HepG2 (cell line): ENCODE data around the gene GARIN5A. TPM values are rescaled to one million over a fixed set of nuclear protein-coding genes. Genes with fewer than 3 reads are reported as not detected.

Source experiments
- ATAC-seq: fragments of 200-7000 bp; cut with Tn5 transposase; 3 replicates; pipeline ENCODE4 v1.9.1; 2020; ENCODE audit warnings: mild to moderate bottlenecking, moderate library complexity
- BruUV-seq: library from RNA; stranded (reverse); fragments of 400-500 nt; replicated peaks from 2 replicates; lab custom pipeline; 2021; lab: Mats Ljungman, UMichigan
- CTCF ChIA-PET: fragments of 300-600 bp; formaldehyde crosslinking; extraction: SDS; loops from one replicate; lab custom pipeline; 2021; ENCODE audit warnings: low total read pairs, inconsistent platforms, low intra/inter-chr PET ratio; lab: Yijun Ruan, JAX
- POLR2A ChIA-PET: fragments of 350-600 bp; sonication (Branson Sonifier 250); formaldehyde crosslinking; loops from one replicate; lab custom pipeline; 2020; ENCODE audit warnings: antibody characterized with exemption, inconsistent platforms; lab: Yijun Ruan, JAX
- DNase-seq: peaks from one replicate; pipeline ENCODE4 v3.0.0-alpha.2; 2015; ENCODE audit warnings: low spot score
- FAIRE-seq: peaks from 3 replicates; lab custom pipeline; 2011; peaks lifted over from hg19 to GRCh38; lab: Jason Lieb, UNC
- H2AFZ ChIP-seq: one replicate; pipeline ENCODE4 v1.6.1; 2011; ENCODE audit warnings: low read length, inconsistent platforms
- H3K27ac ChIP-seq: fragments of 300-600 bp; 3 replicates; pipeline ENCODE4 v1.8.0; 2011; ENCODE audit warnings: mixed run types, mild to moderate bottlenecking, mixed read lengths, low read length, inconsistent platforms; ENCODE audit not compliant: insufficient read depth; ENCODE audit errors: extremely low read length
- H3K27me3 ChIP-seq, 2 experiments: fragments of 200-600 bp in 1 of 2; 2 replicates in 1 of 2; 3 replicates in 1 of 2; pipeline versions ENCODE4 v1.6.0 to v1.8.0; 2011; ENCODE audit warnings: low read length in 2 of 2, mild to moderate bottlenecking in 2 of 2, moderate library complexity in 2 of 2, inconsistent platforms in 1 of 2; ENCODE audit not compliant: insufficient read depth in 2 of 2, control insufficient read depth in 1 of 2
- H3K36me3 ChIP-seq, 2 experiments: fragments of 200-600 bp in 1 of 2; replicated peaks in 1 of 2; 2 replicates in 1 of 2; 3 replicates in 1 of 2; pipeline versions ENCODE4 v1.5.1 to v1.8.0; 2011; ENCODE audit warnings: low read length in 2 of 2, inconsistent platforms in 1 of 2; ENCODE audit not compliant: insufficient read depth in 2 of 2, control insufficient read depth in 1 of 2
- H3K4me1 ChIP-seq: 2 replicates; pipeline ENCODE4 v1.5.1; 2012; ENCODE audit warnings: low read length, inconsistent platforms; ENCODE audit not compliant: insufficient read depth
- H3K4me2 ChIP-seq: 2 replicates; pipeline ENCODE4 v1.6.0; 2011; ENCODE audit warnings: low read depth, low read length, inconsistent platforms
- H3K4me3 ChIP-seq, 3 experiments: fragments of 200-600 bp in 1 of 3; sonication (generic), shearing (Covaris generic) in 1 of 3; replicated peaks in 1 of 3; 2 replicates each; pipeline ENCODE4 v1.5.1; 2011 to 2016; ENCODE audit warnings: low read length in 3 of 3, inconsistent platforms in 2 of 3, low read depth in 2 of 3, mild to moderate bottlenecking in 2 of 3, control low read depth in 1 of 3, mixed read lengths in 1 of 3; ENCODE audit not compliant: insufficient read depth in 1 of 3
- H3K79me2 ChIP-seq: one replicate; pipeline ENCODE4 v1.6.1; 2011; ENCODE audit warnings: low read length, inconsistent platforms; ENCODE audit not compliant: insufficient read depth
- H3K9ac ChIP-seq: 2 replicates; pipeline ENCODE4 v1.6.0; 2011; ENCODE audit warnings: mild to moderate bottlenecking, low read depth, low read length, inconsistent platforms; ENCODE audit not compliant: insufficient read depth
- H3K9me3 ChIP-seq: 2 replicates; pipeline ENCODE4 v1.5.1; 2012; ENCODE audit warnings: mild to moderate bottlenecking, low read length
- H4K20me1 ChIP-seq: 2 replicates; pipeline ENCODE4 v1.6.0; 2011; ENCODE audit warnings: inconsistent platforms, mild to moderate bottlenecking, low read length, moderate library complexity; ENCODE audit not compliant: insufficient read depth
- ASH2L ChIP-seq: fragments of 300-600, 200-600 bp; sonication (generic); IDR thresholded peaks from 2 replicates; pipeline ENCODE4 v1.7.0; 2017; ENCODE audit warnings: low read depth, mild to moderate bottlenecking, moderate library complexity, mixed read lengths, low read length; ENCODE audit not compliant: insufficient read length
- KAT7 ChIP-seq: IDR thresholded peaks from 2 replicates; pipeline ENCODE4 v1.6.1; 2018; ENCODE audit warnings: borderline replicate concordance, missing compliant biosample characterization
- RFX3 ChIP-seq: IDR thresholded peaks from 2 replicates; pipeline ENCODE4 v1.6.1; 2016; ENCODE audit warnings: missing biosample characterization, missing genetic modification reagents
- SP2 ChIP-seq: sonication (generic); formaldehyde crosslinking; IDR thresholded peaks from 2 replicates; pipeline ENCODE4 v1.5.1; 2020; ENCODE audit warnings: mild to moderate bottlenecking, missing genetic modification reagents
- SP4 ChIP-seq: sonication (generic); formaldehyde crosslinking; IDR thresholded peaks from 2 replicates; pipeline ENCODE4 v1.8.1; 2023; ENCODE audit warnings: mild to moderate bottlenecking, missing genetic modification reagents
- TRAFD1 ChIP-seq: sonication (generic); formaldehyde crosslinking; IDR thresholded peaks from 2 replicates; pipeline ENCODE4 v1.5.1; 2020; ENCODE audit warnings: missing genetic modification reagents, mild to moderate bottlenecking, borderline replicate concordance
- ZBTB39 ChIP-seq: sonication (generic); formaldehyde crosslinking; IDR thresholded peaks from 2 replicates; pipeline ENCODE4 v1.5.0; 2020; ENCODE audit warnings: missing genetic modification reagents
- ZMYM4 ChIP-seq: sonication (generic); formaldehyde crosslinking; IDR thresholded peaks from 2 replicates; pipeline ENCODE4 v1.8.1; 2023; ENCODE audit warnings: mild to moderate bottlenecking, missing genetic modification reagents
- ZNF503 ChIP-seq: sonication (generic); formaldehyde crosslinking; IDR thresholded peaks from 2 replicates; pipeline ENCODE4 v1.4.0; 2020; ENCODE audit warnings: missing genetic modification reagents
- ZNF577 ChIP-seq: sonication (generic); formaldehyde crosslinking; IDR thresholded peaks from 2 replicates; pipeline ENCODE4 v1.4.0; 2020; ENCODE audit warnings: mild to moderate bottlenecking, low read depth, missing genetic modification reagents, borderline replicate concordance
- WGBS: methylation state at CpG from one replicate; pipeline ENCODE4 v1.1.6; 2017; ENCODE audit warnings: low lambda C conversion rate; 5-methylcytosine and 5-hydroxymethylcytosine counted together
- in situ Hi-C: cut with HindIII; loops from 2 replicates; pipeline ENCODE4 v1.10.0; 2017; ENCODE audit warnings: low pct_unique_long_range_greater_than_20kb; ENCODE audit not compliant: extremely low pct_ligation_motif_present
- intact Hi-C: fragments of 100-400 bp; cut with micrococcal nuclease; formaldehyde crosslinking; loops from one replicate; pipeline ENCODE4 v1.10.0; 2022; ENCODE audit not compliant: unreplicated experiment
- polyA plus RNA-seq, 8 experiments: library from polyadenylated mRNA; depleted of rRNA in 3 of 8; stranded (reverse) in 7 of 8; unstranded in 1 of 8; fragments of >200 nt; fragmentation: Illumina TruSeq in 4 of 8; extraction: Trizol in 4 of 8; gene quantifications; 2 replicates each; pipeline versions ENCODE4 v1.2.1 to v1.2.3, GENCODE V29; 2011 to 2016; ENCODE audit warnings: low read depth in 4 of 8, missing spikeins in 1 of 8, mixed read lengths in 1 of 8; ENCODE audit not compliant: insufficient read depth in 1 of 8
- total RNA-seq, 5 experiments: library from RNA; depleted of rRNA; stranded (reverse); fragments of >200 nt; fragmentation: Illumina TruSeq; extraction: Trizol; gene quantifications; 2 replicates each; pipeline ENCODE4 v1.2.3, GENCODE V29; 2016; ENCODE audit warnings: low read depth in 1 of 5

GARIN5A gene
- total and polyA plus RNA-seq, 2 of the 13 experiments (the other 11 are each of a cell fraction or from before 2014, with no cell fraction given), result not detected

- TF ChIP-seq SP4 (CRISPR knock-in tag) (no peak; the same call in 1 of the 2 replicates), ZBTB39 (CRISPR knock-in tag) (no peak), TRAFD1 (CRISPR knock-in tag) (no peak), ZMYM4 (CRISPR knock-in tag) (peak; percentile 42; the same call in 1 of the 2 replicates)
- TF ChIP-seq, all 625 proteins: peak for 106
Measured at GRCh38 chr19:50511069-50511822, 34.6 kb upstream of the GARIN5A start, which contains the start of gene JOSD2 (continued).

GRCh38 chr19:50510700-50511068, 34.0 kb upstream of the GARIN5A start:
- ChIA-PET POLR2A (interaction anchor here (1.1 to 1.2 kb wide), 2 partner anchors 127 to 161 kb away, joined by 3 to 4 read pairs; partner anchors contain the start of gene POLD1), CTCF (no interaction called here)
- Histone ChIP-seq H3K79me2 (no peaks in the 10 kb centered on the region), H3K4me3 (peak overlapping the region; percentile 37 to 71 (median 63); a peak in 5 of 6 replicates), H3K9ac (peak overlapping the region; percentile 45), H3K27ac (no peak overlapping the region), H3K4me2 (peak overlapping the region; percentile 60), H4K20me1 (no peaks in the 10 kb centered on the region), H3K4me1 (peaks cover 29% of the 10 kb centered on the region), H2AFZ (no peak overlapping the region), H3K9me3 (no peaks in the 10 kb centered on the region), H3K27me3 (no peaks in the 10 kb centered on the region; a peak in 3 of 5 replicates), H3K36me3 (no peaks in the 10 kb centered on the region)
- intact Hi-C loops, result no loop called here
- no peak for FAIRE-seq
- in situ Hi-C loops, result no loop called here
- WGBS, result 49% methylated on average over 10 of the region's 10 CpGs
- no peak for ATAC-seq
- BruUV-seq, result no TSS peak
- DNase-seq, result no peak
- TF ChIP-seq SP2 (CRISPR knock-in tag) (no peak), ZNF577 (no peak), ZNF503 (CRISPR knock-in tag) (no peak), KAT7 (CRISPR knock-in tag) (no peak), ASH2L (no peak), RFX3 (CRISPR knock-in tag) (peak; percentile 37; the same call in 1 of the 2 replicates)
